H1 (cell line): ENCODE measurements around the gene COL12A1. TPM values are rescaled to one million over a fixed set of nuclear protein-coding genes. Genes with fewer than 3 reads are reported as not detected.

Experiments
- CTCF ChIA-PET: fragments of 300-600 bp; sonication (Branson Sonifier 250); formaldehyde crosslinking; loops from one replicate; lab custom pipeline; 2021; ENCODE audit not compliant: partially characterized antibody; lab: Charles Lee
- POLR2A ChIA-PET: fragments of 300-600 bp; sonication (Branson Sonifier 250); formaldehyde crosslinking; loops from one replicate; lab custom pipeline; 2021; ENCODE audit warnings: inconsistent platforms; ENCODE audit not compliant: partially characterized antibody; lab: Charles Lee
- DNase-seq, 2 experiments: peaks; one replicate each; pipeline versions ENCODE4 v3.0.0 to v3.0.0-alpha.2; 2010 to 2022; ENCODE audit warnings: low spot score in 2 of 2, low read depth in 1 of 2, mixed read lengths in 1 of 2
- FAIRE-seq: peaks from 2 replicates; lab custom pipeline; 2011; peaks lifted over from hg19 to GRCh38; lab: Jason Lieb, UNC
- H2AFZ ChIP-seq: 2 replicates; pipeline ENCODE4 v1.8.1; 2012; ENCODE audit warnings: low read length, inconsistent platforms
- H2AK5ac ChIP-seq: 2 replicates; pipeline ENCODE4 v1.6.1; 2013; ENCODE audit warnings: low read depth, low read length
- H2BK120ac ChIP-seq: replicated peaks from 2 replicates; pipeline ENCODE3; 2013; ENCODE audit warnings: low read depth, low read length, inconsistent platforms
- H2BK12ac ChIP-seq: 2 replicates; pipeline ENCODE4 v1.6.1; 2013; ENCODE audit warnings: low read depth, low read length
- H2BK15ac ChIP-seq: 2 replicates; pipeline ENCODE4 v1.6.1; 2013; ENCODE audit warnings: low read length
- H2BK20ac ChIP-seq: 2 replicates; pipeline ENCODE4 v1.6.1; 2013; ENCODE audit warnings: low read length
- H2BK5ac ChIP-seq: 2 replicates; pipeline ENCODE4 v1.6.1; 2013; ENCODE audit warnings: low read depth, low read length
- H3K14ac ChIP-seq: 2 replicates; pipeline ENCODE4 v1.6.1; 2013; ENCODE audit warnings: inconsistent platforms; ENCODE audit not compliant: insufficient read length
- H3K18ac ChIP-seq: 2 replicates; pipeline ENCODE4 v1.6.1; 2013; ENCODE audit warnings: low read length; ENCODE audit errors: extremely low read depth
- H3K23ac ChIP-seq: 2 replicates; pipeline ENCODE4 v1.6.1; 2013; ENCODE audit warnings: inconsistent platforms; ENCODE audit not compliant: insufficient read length
- H3K23me2 ChIP-seq: 2 replicates; pipeline ENCODE4 v1.6.1; 2013; ENCODE audit warnings: low read depth, low read length
- H3K27ac ChIP-seq: 2 replicates; pipeline ENCODE4 v1.6.1; 2011; ENCODE audit warnings: low read depth, low read length, inconsistent platforms
- H3K27me3 ChIP-seq, 4 experiments: replicated peaks in 1 of 4; 1 replicate in 1 of 4; 2 replicates in 3 of 4; pipeline versions ENCODE4 v1.6.1 to v1.8.1; 2011 to 2013; ENCODE audit warnings: low read length in 3 of 4, mild to moderate bottlenecking in 3 of 4, inconsistent platforms in 2 of 4, mixed read lengths in 2 of 4, moderate library complexity in 1 of 4; ENCODE audit not compliant: control insufficient read depth in 3 of 4, insufficient read depth in 3 of 4; ENCODE audit errors: extremely low read depth in 1 of 4
- H3K36me3 ChIP-seq, 4 experiments: 2 replicates each; pipeline versions ENCODE4 v1.6.1 to v1.8.1; 2011 to 2013; ENCODE audit warnings: mild to moderate bottlenecking in 4 of 4, low read length in 3 of 4, moderate library complexity in 2 of 4, control low read depth in 1 of 4, inconsistent platforms in 1 of 4; ENCODE audit not compliant: insufficient read depth in 4 of 4, control insufficient read depth in 2 of 4
- H3K4ac ChIP-seq: replicated peaks from 2 replicates; pipeline ENCODE3; 2013; ENCODE audit warnings: low read length, low read depth, mixed read lengths, inconsistent platforms; ENCODE audit not compliant: insufficient read length
- H3K4me1 ChIP-seq, 4 experiments: replicated peaks in 1 of 4; 1 replicate in 1 of 4; 2 replicates in 3 of 4; pipeline versions ENCODE4 v1.6.1 to v1.8.1; 2011 to 2013; ENCODE audit warnings: low read length in 3 of 4, inconsistent platforms in 2 of 4, mixed read lengths in 1 of 4; ENCODE audit not compliant: insufficient read depth in 4 of 4, control insufficient read depth in 3 of 4
- H3K4me2 ChIP-seq, 2 experiments: 2 replicates each; pipeline versions ENCODE4 v1.6.1 to v1.8.1; 2011 to 2013; ENCODE audit warnings: low read depth in 2 of 2, low read length in 2 of 2, control low read depth in 1 of 2, inconsistent platforms in 1 of 2, mild to moderate bottlenecking in 1 of 2; ENCODE audit not compliant: insufficient read depth in 1 of 2
- H3K4me3 ChIP-seq, 4 experiments: fragments of 200-600, 300-600 bp in 1 of 4; sonication (generic), shearing (Covaris generic), sonication (Bioruptor Twin) in 1 of 4; 2 replicates each; pipeline versions ENCODE4 v1.5.1 to v1.8.1; 2011 to 2016; ENCODE audit warnings: low read length in 4 of 4, low read depth in 3 of 4, control low read depth in 2 of 4, inconsistent platforms in 2 of 4, mild to moderate bottlenecking in 2 of 4, mixed read lengths in 1 of 4, moderate library complexity in 1 of 4; ENCODE audit not compliant: insufficient read depth in 2 of 4; ENCODE audit errors: extremely low read depth in 1 of 4
- H3K56ac ChIP-seq: replicated peaks from 2 replicates; pipeline ENCODE3; 2013; ENCODE audit warnings: low read depth, mild to moderate bottlenecking, mixed read lengths, low read length, inconsistent platforms; ENCODE audit not compliant: insufficient read length
- H3K79me1 ChIP-seq: 2 replicates; pipeline ENCODE4 v1.6.1; 2013; ENCODE audit warnings: low read depth, low read length, control low read depth
- H3K79me2 ChIP-seq, 2 experiments: 2 replicates each; pipeline versions ENCODE4 v1.6.1 to v1.8.1; 2012 to 2013; ENCODE audit warnings: low read length in 2 of 2, mild to moderate bottlenecking in 2 of 2, inconsistent platforms in 1 of 2; ENCODE audit not compliant: insufficient read depth in 2 of 2, control insufficient read depth in 1 of 2
- H3K9ac ChIP-seq, 4 experiments: replicated peaks in 1 of 4; 1 replicate in 1 of 4; 2 replicates in 3 of 4; pipeline versions ENCODE4 v1.6.1 to v1.8.1; 2011 to 2013; ENCODE audit warnings: low read depth in 3 of 4, low read length in 3 of 4, control low read depth in 2 of 4, mild to moderate bottlenecking in 2 of 4, moderate library complexity in 2 of 4, inconsistent platforms in 1 of 4; ENCODE audit errors: extremely low read depth in 1 of 4
- H3K9me3 ChIP-seq, 2 experiments: 2 replicates each; pipeline versions ENCODE4 v1.6.1 to v1.8.1; 2012 to 2013; ENCODE audit warnings: mild to moderate bottlenecking in 2 of 2, moderate library complexity in 2 of 2, control low read depth in 1 of 2, inconsistent platforms in 1 of 2, low read depth in 1 of 2, low read length in 1 of 2, mixed read lengths in 1 of 2; ENCODE audit not compliant: insufficient read depth in 2 of 2
- H4K20me1 ChIP-seq, 2 experiments: replicated peaks in 1 of 2; 2 replicates each; pipeline versions ENCODE3 to v1.8.1; 2011 to 2013; ENCODE audit warnings: inconsistent platforms in 2 of 2, low read length in 2 of 2, mild to moderate bottlenecking in 1 of 2; ENCODE audit not compliant: insufficient read depth in 2 of 2, control insufficient read depth in 1 of 2
- H4K5ac ChIP-seq: 2 replicates; pipeline ENCODE4 v1.6.1; 2013; ENCODE audit warnings: low read length, low read depth, mixed read lengths, inconsistent platforms; ENCODE audit not compliant: insufficient read length
- H4K8ac ChIP-seq: 2 replicates; pipeline ENCODE4 v1.8.0; 2013; ENCODE audit warnings: mild to moderate bottlenecking, moderate library complexity, low read length, inconsistent platforms; ENCODE audit not compliant: insufficient read depth; ENCODE audit errors: extremely low read depth
- H4K91ac ChIP-seq: replicated peaks from 2 replicates; pipeline ENCODE3; 2013; ENCODE audit warnings: low read length, mixed read lengths, inconsistent platforms; ENCODE audit not compliant: insufficient read length
- BCL11A ChIP-seq, 2 experiments: IDR thresholded peaks; one replicate each; pipeline ENCODE4 v1.6.1; 2011; ENCODE audit warnings: low read depth in 2 of 2, low read length in 2 of 2, mild to moderate bottlenecking in 2 of 2
- CEBPB ChIP-seq: IDR thresholded peaks from 2 replicates; pipeline ENCODE4 v1.6.1; 2012; ENCODE audit warnings: low read depth, low read length
- GABPA ChIP-seq: IDR thresholded peaks from 2 replicates; pipeline ENCODE4 v1.6.1; 2011; ENCODE audit warnings: mild to moderate bottlenecking, low read length, moderate library complexity, borderline replicate concordance; ENCODE audit not compliant: insufficient read depth
- KDM4A ChIP-seq: IDR thresholded peaks from one replicate; pipeline ENCODE4 v1.7.1; 2012; ENCODE audit warnings: low read depth, mild to moderate bottlenecking, moderate library complexity, low read length, inconsistent platforms; ENCODE audit not compliant: severe bottlenecking
- SAP30 ChIP-seq: fragments of 300-600 bp; sonication (generic); IDR thresholded peaks from 2 replicates; pipeline ENCODE4 v1.7.1; 2012; ENCODE audit warnings: low read length, moderate library complexity, mild to moderate bottlenecking, inconsistent platforms; ENCODE audit not compliant: insufficient read depth, insufficient replicate concordance
- SIN3A ChIP-seq, 2 experiments: IDR thresholded peaks in 1 of 2; conservative IDR thresholded peaks in 1 of 2; 2 replicates each; pipeline ENCODE4 v1.6.1; 2011 to 2012; ENCODE audit warnings: low read length in 2 of 2, improper control_type of control experiment in 1 of 2, low read depth in 1 of 2, mild to moderate bottlenecking in 1 of 2
- SUZ12 ChIP-seq: fragments of 200-600 bp; sonication (generic); IDR thresholded peaks from 2 replicates; pipeline ENCODE4 v1.6.1; 2012; ENCODE audit warnings: mild to moderate bottlenecking, inconsistent platforms, low read length, moderate library complexity, mixed read lengths
- TCF12 ChIP-seq: IDR thresholded peaks from 2 replicates; pipeline ENCODE4 v1.6.1; 2011; ENCODE audit warnings: low read depth, mild to moderate bottlenecking, low read length
- WGBS, 2 experiments: shearing (Covaris generic) in 1 of 2; methylation state at CpG; one replicate each; pipeline versions ENCODE4 v1.1.6 to v1.1.7; 2013 to 2015; ENCODE audit warnings: low lambda C conversion rate in 2 of 2, mixed read lengths in 2 of 2, inconsistent platforms in 1 of 2, low coverage in 1 of 2, missing lambda C conversion rate in 1 of 2; ENCODE audit not compliant: insufficient replicate concordance in 2 of 2, insufficient coverage in 1 of 2, insufficient read length in 1 of 2; ENCODE audit errors: extremely low coverage in 1 of 2, missing lambda C conversion rate in 1 of 2; 5-methylcytosine and 5-hydroxymethylcytosine counted together
- polyA plus RNA-seq, 7 experiments: library from polyadenylated mRNA; depleted of rRNA in 3 of 7; stranded (reverse) in 5 of 7; unstranded in 2 of 7; fragments of >200 nt in 5 of 7; fragments of 200-250 nt in 2 of 7; gene quantifications; 1 replicate in 5 of 7; 2 replicates in 1 of 7; 4 replicates in 1 of 7; pipeline versions ENCODE4 v1.2.1 to v1.2.3, GENCODE V29; 2011 to 2013; ENCODE audit warnings: missing spikeins in 2 of 7, mixed read lengths in 2 of 7
- total RNA-seq: library from RNA; stranded (reverse); fragmentation: NEBNext Ultra II Directional; extraction: Animal tissue kit (Norgen Biotek cat#: 25700); gene quantifications from 2 replicates; pipeline ENCODE4 v1.2.1, GENCODE V29; 2021
- TF ChIP-seq, protein P1 (sequence below): IDR thresholded peaks from 2 replicates; pipeline ENCODE4 v1.6.1; 2011; ENCODE audit warnings: low read length, improper control_type of control experiment
- TF ChIP-seq, protein P2 (sequence below), 3 experiments: IDR thresholded peaks; 1 replicate in 2 of 3; 2 replicates in 1 of 3; pipeline versions ENCODE4 v1.5.1 to v1.6.1; 2011; ENCODE audit warnings: low read length in 3 of 3, mild to moderate bottlenecking in 3 of 3, inconsistent platforms in 2 of 3, low read depth in 1 of 3, moderate library complexity in 1 of 3; ENCODE audit not compliant: insufficient read depth in 1 of 3; ENCODE audit errors: control extremely low read depth in 1 of 3

COL12A1 gene
- total and polyA plus RNA-seq, 2 of the 8 experiments (the other 6 are each of a cell fraction or from before 2014, with no cell fraction given): 1.4 to 4.7 TPM

DNA sequence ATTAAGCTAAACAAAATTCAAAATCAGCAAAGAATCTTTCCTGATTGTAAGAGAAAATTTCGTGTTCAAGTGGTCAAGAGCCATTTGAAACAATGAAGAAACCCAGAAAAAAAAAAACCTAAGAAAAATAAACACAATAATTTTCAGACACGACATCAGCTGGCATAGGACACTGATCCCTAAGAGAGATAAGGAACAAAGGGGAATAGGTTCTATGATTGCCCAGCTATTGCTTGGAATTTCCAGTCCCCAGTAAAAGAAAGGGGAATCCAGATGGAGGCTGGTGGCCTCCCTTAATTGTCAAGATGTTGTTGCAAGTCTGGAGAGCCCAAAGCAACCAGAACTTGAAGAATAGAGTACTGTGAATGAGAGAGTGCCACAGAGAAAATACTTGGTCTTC, 48.5 kb downstream of the COL12A1 start:
- H3K79me2 ChIP-seq: no peaks in the 10 kb centered on the region
- H2BK15ac ChIP-seq: no peak overlapping the region
- no peaks in the 10 kb centered on the region for H3K36me3 ChIP-seq
- no peak overlapping the region for H3K56ac ChIP-seq
- H3K23me2 ChIP-seq: no peaks in the 10 kb centered on the region
- H2BK12ac ChIP-seq: no peak overlapping the region
- no peaks in the 10 kb centered on the region for H3K27me3 ChIP-seq
- no peak for FAIRE-seq
- H2BK120ac ChIP-seq: no peak overlapping the region
- H3K23ac ChIP-seq: no peak overlapping the region
- no peak overlapping the region for H3K4ac ChIP-seq
- 79% methylated on average over 2 of the region's 2 CpGs; no CpG with 5 or more reads in 1 of the 2 experiments for WGBS, 2 experiments
- no peak overlapping the region for H3K14ac ChIP-seq
- no peak overlapping the region for H2BK5ac ChIP-seq
- CTCF ChIA-PET: interaction anchor here (1.0 kb wide), 1 partner anchor 47 kb away, joined by 3 read pairs; no protein-coding TSS in a partner anchor
- H3K4me3 ChIP-seq: no peak overlapping the region
- H3K4me2 ChIP-seq: no peak overlapping the region
- H2BK20ac ChIP-seq: no peak overlapping the region
- no peak overlapping the region for H3K9ac ChIP-seq
- POLR2A ChIA-PET: no interaction called here
- H3K18ac ChIP-seq: no peak overlapping the region
- H2AFZ ChIP-seq: no peak overlapping the region
- H4K8ac ChIP-seq: no peak overlapping the region
- H4K5ac ChIP-seq: no peak overlapping the region
- no peak overlapping the region for H4K91ac ChIP-seq
- H3K4me1 ChIP-seq: no peaks in the 10 kb centered on the region
- H3K9me3 ChIP-seq: no peaks in the 10 kb centered on the region
- no peak for DNase-seq
- no peaks in the 10 kb centered on the region for H4K20me1 ChIP-seq
- no peak overlapping the region for H3K27ac ChIP-seq
- H2AK5ac ChIP-seq: no peak overlapping the region
- no peaks in the 10 kb centered on the region for H3K79me1 ChIP-seq
- TF ChIP-seq, protein P1, sequence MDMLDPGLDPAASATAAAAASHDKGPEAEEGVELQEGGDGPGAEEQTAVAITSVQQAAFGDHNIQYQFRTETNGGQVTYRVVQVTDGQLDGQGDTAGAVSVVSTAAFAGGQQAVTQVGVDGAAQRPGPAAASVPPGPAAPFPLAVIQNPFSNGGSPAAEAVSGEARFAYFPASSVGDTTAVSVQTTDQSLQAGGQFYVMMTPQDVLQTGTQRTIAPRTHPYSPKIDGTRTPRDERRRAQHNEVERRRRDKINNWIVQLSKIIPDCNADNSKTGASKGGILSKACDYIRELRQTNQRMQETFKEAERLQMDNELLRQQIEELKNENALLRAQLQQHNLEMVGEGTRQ: no peak
- TF ChIP-seq KDM4A (no peak), SIN3A (conservative IDR thresholded peaks at IDR 0.05 in 1 of 2, IDR thresholded peaks at IDR 0.05 in 1 of 2; ENCODE audit: low read depth in 1 of 2, low read length in 2 of 2) (no peak), CEBPB (no peak), SAP30 (no peak), SUZ12 (no peak), GABPA (no peak), TCF12 (no peak), BCL11A (IDR thresholded peaks at IDR 0.05; ENCODE audit: low read depth in 2 of 2, low read length in 2 of 2) (no peak)
- TF ChIP-seq, protein P2, sequence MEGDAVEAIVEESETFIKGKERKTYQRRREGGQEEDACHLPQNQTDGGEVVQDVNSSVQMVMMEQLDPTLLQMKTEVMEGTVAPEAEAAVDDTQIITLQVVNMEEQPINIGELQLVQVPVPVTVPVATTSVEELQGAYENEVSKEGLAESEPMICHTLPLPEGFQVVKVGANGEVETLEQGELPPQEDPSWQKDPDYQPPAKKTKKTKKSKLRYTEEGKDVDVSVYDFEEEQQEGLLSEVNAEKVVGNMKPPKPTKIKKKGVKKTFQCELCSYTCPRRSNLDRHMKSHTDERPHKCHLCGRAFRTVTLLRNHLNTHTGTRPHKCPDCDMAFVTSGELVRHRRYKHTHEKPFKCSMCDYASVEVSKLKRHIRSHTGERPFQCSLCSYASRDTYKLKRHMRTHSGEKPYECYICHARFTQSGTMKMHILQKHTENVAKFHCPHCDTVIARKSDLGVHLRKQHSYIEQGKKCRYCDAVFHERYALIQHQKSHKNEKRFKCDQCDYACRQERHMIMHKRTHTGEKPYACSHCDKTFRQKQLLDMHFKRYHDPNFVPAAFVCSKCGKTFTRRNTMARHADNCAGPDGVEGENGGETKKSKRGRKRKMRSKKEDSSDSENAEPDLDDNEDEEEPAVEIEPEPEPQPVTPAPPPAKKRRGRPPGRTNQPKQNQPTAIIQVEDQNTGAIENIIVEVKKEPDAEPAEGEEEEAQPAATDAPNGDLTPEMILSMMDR (IDR thresholded peaks at IDR 0.05; ENCODE audit: control extremely low read depth in 1 of 3, insufficient read depth in 1 of 3, low read depth in 1 of 3, low read length in 3 of 3): no peak
